GM13977 (cell line): ENCODE measurements around the gene PRR13.
"Not testable (repeated sequence)": the region's sequence is repeated elsewhere in the genome, so short reads cannot be mapped to it uniquely, and the experiment has no call there.

Experiments
- DNase-seq: peaks from one replicate; pipeline ENCODE4 v3.0.0; 2012; ENCODE audit warnings: low spot score
- CTCF ChIP-seq: IDR thresholded peaks from 2 replicates; pipeline ENCODE4 v1.5.1; 2012; ENCODE audit warnings: mild to moderate bottlenecking, control low read depth; ENCODE audit not compliant: insufficient read depth; ENCODE audit errors: extremely low read depth, missing control alignments
- in situ Hi-C: fragments of 300-500 bp; cut with MboI; formaldehyde crosslinking; loops from one replicate; pipeline ENCODE4 v1.12.0; 2022; ENCODE audit warnings: low sequenced_read_pairs, low pct_unique_long_range_greater_than_20kb, mixed read lengths, inconsistent platforms; ENCODE audit not compliant: unreplicated experiment

PRR13 gene

GRCh38 chr12:53425515-53426150 lies 15.9 kb upstream of the PRR13 start:
- no peak for TF ChIP-seq CTCF
- in situ Hi-C loops = no loop called here
- DNase-seq = no peak

GRCh38 chr12:53427905-53428594 lies 13.5 kb upstream of the PRR13 start:
- no peak for DNase-seq
- no peak for TF ChIP-seq CTCF
- in situ Hi-C loops = no loop called here

GRCh38 chr12:53428741-53429140 lies 12.8 kb upstream of the PRR13 start:
- in situ Hi-C loops = no loop called here
- DNase-seq = no peak

GRCh38 chr12:53430116-53430515 lies 11.4 kb upstream of the PRR13 start:
- no peak for DNase-seq
- no peak for TF ChIP-seq CTCF
- in situ Hi-C loops = no loop called here

More at GRCh38 chr12:53428741-53429140, 12.8 kb upstream of the PRR13 start:
- no peak for TF ChIP-seq CTCF

- in situ Hi-C loops = no loop called here
- DNase-seq = no peak
These were observed 10.3 kb upstream of the PRR13 start for GRCh38 chr12:53431187-53431586.

GRCh38 chr12:53435326-53435725 lies 6.2 kb upstream of the PRR13 start:
- in situ Hi-C loops, DNase-seq: not testable (repeated sequence)

More at GRCh38 chr12:53431187-53431586, 10.3 kb upstream of the PRR13 start:
- TF ChIP-seq CTCF = no peak

- in situ Hi-C loops = not testable (repeated sequence)
These were observed 2.0 kb upstream of the PRR13 start for GRCh38 chr12:53439582-53439981.

GRCh38 chr12:53443955-53444354 lies 2.4 kb downstream of the PRR13 start:
- DNase-seq = no peak
- TF ChIP-seq CTCF = no peak
- in situ Hi-C loops = no loop called here

More at GRCh38 chr12:53439582-53439981, 2.0 kb upstream of the PRR13 start:
- not testable (repeated sequence) for DNase-seq

- in situ Hi-C loops, DNase-seq: not testable (repeated sequence)
These were observed 3.2 kb downstream of the PRR13 start for GRCh38 chr12:53444593-53445325.
